NCI-H526 (cell line): ENCODE measurements around the gene C22orf42.
"Not testable (repeated sequence)": the region's sequence is repeated elsewhere in the genome, so short reads cannot be mapped to it uniquely, and the experiment has no call there.

ENCODE experiments used
- DNase-seq, 2 experiments: peaks; one replicate each; lab custom pipeline; 2025; lab: John Stamatoyannopoulos, UW

The C22orf42 gene, protein sequence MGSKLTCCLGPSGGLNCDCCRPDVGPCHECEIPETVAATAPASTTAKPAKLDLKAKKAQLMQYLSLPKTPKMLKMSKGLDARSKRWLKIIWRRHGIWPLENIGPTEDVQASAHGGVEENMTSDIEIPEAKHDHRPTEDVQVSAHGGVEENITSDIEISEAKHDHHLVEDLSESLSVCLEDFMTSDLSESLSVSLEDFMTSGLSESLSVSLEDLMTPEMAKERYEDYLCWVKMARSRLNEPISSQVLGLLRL

DNA sequence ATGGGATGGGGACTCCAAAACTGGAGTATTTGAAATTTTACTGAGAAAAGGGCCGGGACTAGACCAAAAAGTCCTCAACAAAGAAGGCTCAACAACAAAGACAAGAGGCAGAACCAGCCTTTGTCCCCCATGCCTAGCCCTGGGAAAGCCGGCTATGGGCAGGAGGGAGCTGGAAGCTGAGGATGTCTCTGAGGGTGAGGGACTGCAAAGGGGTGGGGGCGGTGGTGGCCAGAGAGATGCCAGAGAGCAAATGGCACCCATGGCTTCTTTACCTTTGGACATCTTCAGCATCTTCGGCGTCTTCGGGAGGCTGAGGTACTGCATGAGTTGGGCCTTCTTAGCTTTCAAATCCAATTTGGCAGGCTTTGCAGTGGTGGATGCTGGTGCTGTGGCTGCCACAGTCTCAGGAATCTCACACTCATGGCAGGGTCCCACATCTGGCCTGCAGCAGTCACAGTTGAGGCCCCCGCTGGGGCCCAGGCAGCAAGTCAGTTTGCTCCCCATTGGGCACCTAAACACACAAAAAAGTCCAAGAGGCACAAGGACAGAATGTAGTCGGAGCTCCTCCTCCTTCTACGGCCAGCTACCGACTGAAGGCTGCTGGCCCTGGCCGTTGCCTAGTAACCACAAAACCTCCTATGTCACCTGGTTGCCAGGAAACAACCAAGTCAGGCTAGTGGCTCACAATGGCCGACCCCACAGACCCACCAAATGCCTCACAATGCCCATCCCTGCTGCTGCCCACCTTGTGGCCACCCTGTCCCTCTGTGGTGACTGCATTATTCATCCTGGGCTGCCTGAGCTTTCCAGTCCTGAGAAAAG is at the start of gene C22orf42:
Gene C22orf42, minus strand, starts transcription at position 592 of the 822 bp plus-strand sequence. Its CDS starts 88 bp downstream, at position 504.
- DNase-seq, result no peak

DNA sequence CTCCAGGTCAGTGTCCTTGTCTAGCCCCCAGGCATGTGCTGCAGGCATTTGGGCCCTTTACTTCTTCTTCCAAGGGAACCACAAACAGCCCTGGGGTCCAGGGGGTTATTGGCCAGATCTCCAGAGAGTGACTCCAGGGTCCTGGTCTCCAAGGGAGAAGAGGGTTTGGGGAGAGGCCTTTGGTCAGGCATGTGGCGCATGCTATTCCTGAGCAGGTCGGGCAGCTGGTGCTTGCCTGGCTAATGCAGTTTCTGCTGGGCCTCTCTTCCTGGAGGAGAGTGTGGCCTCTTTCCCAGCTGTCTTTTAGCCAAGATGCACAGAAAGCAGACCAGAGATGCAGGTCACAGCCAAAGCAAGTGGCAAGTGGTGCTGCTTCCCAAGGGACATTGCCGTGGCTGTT is 49.6 kb upstream of the C22orf42 start:
- no peak for DNase-seq

DNA sequence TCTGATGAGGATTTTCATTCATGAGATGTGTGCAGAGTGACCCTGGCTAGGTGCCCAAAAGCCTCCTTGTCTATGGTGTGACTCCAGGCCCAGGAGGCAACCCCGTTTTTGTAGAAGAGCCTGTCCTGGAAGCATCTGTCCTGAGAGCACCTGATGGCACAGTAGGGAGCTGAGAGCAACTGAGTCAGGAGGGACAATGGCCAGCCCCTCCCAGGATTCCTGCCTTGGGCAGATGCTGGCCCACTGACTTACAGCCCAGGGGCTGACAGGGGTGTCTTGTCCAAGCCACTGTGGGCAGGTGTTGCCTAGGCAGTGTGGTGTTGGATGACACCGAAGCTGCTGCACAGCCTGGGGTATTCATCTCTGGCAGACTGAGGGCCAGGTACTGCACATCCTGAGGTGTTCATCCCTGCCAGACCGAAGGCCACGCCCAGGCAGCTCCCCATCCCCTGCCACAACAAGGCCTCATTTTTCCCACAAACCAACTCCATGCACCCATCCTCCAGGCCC is 48.9 kb upstream of the C22orf42 start:
- DNase-seq, result no peak

DNA sequence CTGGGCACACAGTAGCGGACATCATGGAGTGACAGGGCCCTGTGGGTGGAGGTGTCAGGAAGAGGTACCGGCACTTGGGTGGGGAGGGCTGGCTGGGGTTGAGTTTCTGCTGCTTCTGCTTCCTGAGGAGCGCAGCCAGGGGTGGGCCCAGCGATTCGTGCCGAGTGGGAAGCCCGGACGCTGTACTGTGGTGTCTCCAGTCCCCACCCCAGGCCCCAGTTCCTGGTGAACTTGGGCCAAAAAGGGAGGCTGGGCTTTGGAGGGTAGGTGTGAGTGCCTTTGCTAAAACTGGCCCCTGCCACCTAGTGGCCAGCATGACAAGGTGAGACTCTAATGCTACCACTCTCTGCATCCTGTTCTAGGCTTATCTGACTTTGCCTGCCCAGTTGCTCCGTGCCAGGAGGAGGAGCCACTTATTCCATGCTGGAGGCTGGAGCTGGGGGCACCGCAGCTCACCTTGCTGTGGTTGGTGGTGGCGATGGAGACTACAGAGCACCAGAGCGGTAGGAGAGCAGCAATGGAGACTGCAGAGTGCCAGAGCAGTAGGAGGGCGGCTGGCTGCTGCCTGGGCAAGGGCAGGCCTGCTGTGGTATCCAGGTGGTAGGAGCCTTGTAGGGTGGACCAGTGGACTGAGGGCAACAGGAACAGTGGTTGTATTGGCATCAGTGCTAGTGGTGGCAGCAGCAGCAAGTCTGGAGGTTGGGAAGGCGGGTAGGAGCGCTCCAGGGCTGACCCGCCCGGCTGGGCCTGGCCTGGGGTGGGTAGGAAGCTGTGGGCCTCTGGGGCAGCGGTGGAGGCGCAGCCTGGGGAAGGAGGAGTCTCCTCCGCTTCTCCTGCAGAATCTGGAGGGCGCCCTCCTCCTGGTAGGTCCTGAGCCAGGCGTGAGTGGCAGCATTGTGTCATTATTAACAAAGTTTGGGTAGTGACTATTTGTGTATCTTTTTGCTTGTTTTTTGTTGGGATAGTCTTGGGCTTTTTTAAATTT is 48.0 kb upstream of the C22orf42 start:
- peak; percentile 14 to 62 for DNase-seq

- peak in 1 of 2 experiments; percentile 23 for DNase-seq
Observed at GRCh38 chr22:32205974-32206773, 47.1 kb upstream of the C22orf42 start.

- peak; percentile 85 to 89 for DNase-seq
Observed at GRCh38 chr22:32204856-32205722, 46.0 kb upstream of the C22orf42 start, which contains the start of gene RFPL2. Gene RFPL2, minus strand, starts transcription at chr22:32205073. Its CDS starts 2,622 bp downstream, at chr22:32202451.

GRCh38 chr22:32204040-32204855 is 45.1 kb upstream of the C22orf42 start:
- peak; percentile 77 to 83 for DNase-seq

DNA sequence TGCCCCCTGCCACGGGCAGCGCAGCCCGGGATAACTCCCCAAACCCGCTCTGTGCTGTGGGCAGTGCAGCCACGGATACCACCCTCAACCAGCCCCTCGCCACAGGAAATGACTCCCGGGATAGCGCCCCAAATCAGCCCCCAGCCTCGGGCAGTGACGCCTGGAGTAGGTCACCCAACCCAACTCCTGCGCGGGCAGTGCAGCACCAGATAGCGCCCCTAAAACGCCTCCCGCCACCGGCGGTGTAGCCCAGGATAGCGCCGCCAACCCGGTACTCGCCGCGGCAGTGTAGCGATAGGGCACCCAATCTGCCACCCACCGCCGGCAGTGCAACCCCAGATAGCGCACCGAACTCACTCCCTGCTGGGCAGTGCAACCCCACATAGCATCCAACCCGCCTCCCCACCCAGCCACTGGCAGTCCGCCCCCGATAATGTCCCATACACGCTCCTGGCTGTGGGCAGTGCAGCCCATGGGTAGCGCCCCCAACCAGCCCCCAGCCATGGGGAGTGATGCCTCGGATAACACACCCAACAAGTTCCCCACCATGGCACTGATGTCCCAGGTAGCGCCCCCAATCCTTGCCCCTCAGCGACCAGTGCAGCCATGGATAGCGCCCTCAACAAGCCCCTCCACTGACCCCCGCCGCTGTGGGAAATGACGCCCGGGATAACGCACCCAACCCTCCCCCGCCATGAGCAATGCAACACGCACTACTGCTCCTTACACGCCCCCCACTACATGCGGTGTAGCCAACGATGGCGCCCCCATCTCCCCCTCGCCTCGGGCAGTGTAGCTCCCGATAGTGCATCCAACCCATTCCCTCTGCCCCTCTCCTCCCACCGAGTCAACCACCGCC is 44.3 kb upstream of the C22orf42 start:
- peak in 1 of 2 experiments; percentile 26 for DNase-seq

GRCh38 chr22:32202539-32203180 is 43.6 kb upstream of the C22orf42 start:
- peak; percentile 17 to 67 for DNase-seq

- no peak for DNase-seq
Observed at GRCh38 chr22:32202161-32202538, 43.0 kb upstream of the C22orf42 start.

GRCh38 chr22:32200752-32201151 is 41.6 kb upstream of the C22orf42 start:
- DNase-seq, result no peak

DNA sequence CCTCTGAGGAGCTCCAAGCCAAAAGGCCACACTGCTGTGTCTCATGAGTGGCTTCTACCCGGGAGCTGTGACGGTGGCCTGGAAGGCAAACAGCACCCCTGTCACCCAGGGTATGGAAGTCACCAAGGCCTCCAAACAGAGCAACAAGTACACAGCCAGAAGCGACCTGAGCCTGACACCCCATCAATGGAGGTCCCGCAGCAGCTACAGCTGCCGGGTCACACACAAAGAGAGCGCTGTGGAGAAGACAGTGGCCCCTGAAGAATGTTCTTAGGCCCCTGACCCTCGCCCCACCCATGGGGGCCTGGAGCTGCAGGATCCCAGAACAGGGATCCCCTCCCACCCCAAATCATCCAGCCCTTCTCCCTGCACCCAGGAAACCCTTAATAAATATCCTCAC is 40.9 kb upstream of the C22orf42 start:
- no peak for DNase-seq

DNA sequence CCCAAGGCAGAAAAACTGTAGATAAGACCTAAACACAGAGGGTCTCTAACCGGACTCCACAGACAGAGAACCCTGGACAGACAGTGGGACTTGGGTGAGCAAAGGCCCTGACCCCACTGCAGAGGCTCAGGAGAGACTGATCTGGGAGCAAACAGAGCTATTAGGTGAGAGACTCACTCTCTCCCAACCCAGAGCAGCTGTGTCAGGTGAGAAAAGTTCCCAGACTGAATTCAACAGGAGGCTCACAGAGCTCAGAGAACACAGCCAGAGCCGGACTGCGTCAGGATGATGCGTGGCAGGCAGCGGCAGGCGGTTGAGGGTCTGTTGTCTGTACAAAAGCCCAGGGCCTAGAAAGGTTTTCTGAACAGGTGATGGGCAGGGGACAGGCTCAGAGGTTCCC is 40.2 kb upstream of the C22orf42 start:
- DNase-seq, result no peak

DNA sequence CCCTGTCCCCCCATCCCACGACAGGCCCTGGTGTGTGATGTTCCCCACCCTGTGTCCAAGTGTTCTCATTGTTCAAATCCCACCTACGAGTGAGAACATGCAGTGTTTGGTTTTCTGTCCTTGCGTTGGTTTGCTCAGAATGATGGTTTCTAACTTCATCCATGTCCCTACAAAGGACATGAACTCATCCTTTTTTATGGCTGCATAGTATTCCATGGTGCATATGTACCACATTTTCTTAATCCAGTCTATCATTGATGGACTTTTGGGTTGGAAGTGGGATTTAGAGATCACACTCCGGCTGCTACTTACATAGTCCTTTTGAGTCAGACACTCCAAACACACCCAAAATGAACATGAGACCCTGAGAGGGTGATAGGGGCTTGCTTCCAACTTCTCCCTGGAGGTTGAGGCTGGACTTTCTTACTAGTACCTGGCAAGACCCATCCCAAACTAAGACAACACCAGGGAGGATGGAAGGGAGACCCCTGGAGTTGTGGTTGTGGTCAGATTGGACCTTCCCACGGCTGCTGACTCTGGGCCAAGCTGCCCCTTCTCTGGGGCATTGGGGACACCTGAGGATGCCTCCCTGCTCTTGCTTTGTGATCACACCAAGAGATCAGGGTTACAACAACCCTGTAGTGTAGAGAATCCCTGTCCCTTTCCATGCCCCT is 38.6 kb upstream of the C22orf42 start:
- DNase-seq, result not testable (repeated sequence)

GRCh38 chr22:32195900-32196299 is 36.8 kb upstream of the C22orf42 start:
- DNase-seq, result not testable (repeated sequence)

DNA sequence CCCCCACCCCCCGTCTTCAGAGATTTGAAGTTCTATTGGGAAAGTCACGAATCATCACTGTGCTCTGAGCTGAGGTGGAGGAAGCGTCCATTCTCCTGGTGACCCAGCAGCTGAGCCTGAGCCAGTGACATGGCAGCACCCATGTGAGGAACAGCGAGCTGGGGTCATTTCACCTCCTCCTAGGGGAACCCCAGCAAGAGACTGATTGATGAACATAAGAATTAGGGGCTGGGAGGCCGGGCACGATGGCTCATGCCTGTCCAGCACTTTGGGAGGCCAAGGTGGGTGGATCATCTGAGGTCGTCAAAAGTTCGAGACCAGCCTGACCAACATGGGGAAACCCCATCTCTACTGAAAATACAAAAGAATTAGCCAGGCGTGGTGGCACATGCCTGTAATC is 34.2 kb upstream of the C22orf42 start:
- not testable (repeated sequence) for DNase-seq

GRCh38 chr22:32191021-32191420 is 31.9 kb upstream of the C22orf42 start:
- not testable (repeated sequence) for DNase-seq
